ENCODE results near the gene BOC. TPM values are rescaled to one million over a fixed set of nuclear protein-coding genes. Genes with fewer than 3 reads are reported as not detected.

BOC gene
- total and polyA plus RNA-seq, 2 donors from 2014 or later = 6.1 to 22.2 TPM

DNA sequence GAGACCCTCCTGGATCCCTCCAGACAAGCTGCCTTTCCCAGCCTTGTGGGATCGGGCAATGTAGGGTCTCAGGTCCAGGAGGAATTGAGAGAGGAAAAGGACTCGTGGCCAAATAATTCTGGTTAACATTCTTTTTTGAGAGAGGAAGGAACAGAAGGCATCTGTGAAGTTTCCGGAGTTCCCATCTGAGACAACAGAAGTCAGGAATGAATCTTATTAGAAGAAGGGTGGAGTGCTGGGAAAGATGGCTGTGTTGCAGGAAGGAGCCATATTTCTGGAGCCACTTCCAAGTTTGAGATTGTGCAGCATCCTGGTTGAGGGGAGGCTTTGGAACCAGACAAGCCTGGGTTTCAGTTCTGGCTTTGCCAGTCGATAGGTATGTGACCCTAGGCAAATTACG is 9.4 kb downstream of the BOC start:
- Histone ChIP-seq H3K4me3 (ENCODE audit: low read length in 3 of 3) (no peak overlapping the region), H3K27ac (ENCODE audit: low read depth in 2 of 2, low read length in 2 of 2) (no peak overlapping the region), H3K36me3 (ENCODE audit: control insufficient read depth in 2 of 3, insufficient read depth in 3 of 3, low read length in 3 of 3) (peaks cover 0 to 2% (median 0%) of the 10 kb centered on the region in 3 donors), H3K9me3 (ENCODE audit: control insufficient read depth in 2 of 3, insufficient read depth in 1 of 3, low read length in 3 of 3) (no peaks in the 10 kb centered on the region), H3K4me1 (ENCODE audit: control insufficient read depth in 2 of 3, insufficient read depth in 2 of 3, low read depth in 1 of 3, low read length in 3 of 3) (no peaks in the 10 kb centered on the region), H3K27me3 (ENCODE audit: control insufficient read depth, insufficient read depth, low read length) (no peaks in the 10 kb centered on the region), H3K9ac (ENCODE audit: low read length in 3 of 3) (no peak overlapping the region)
- no peak for TF ChIP-seq CTCF (IDR thresholded peaks at IDR 0.05; ENCODE audit: borderline replicate concordance, extremely low read depth, insufficient read depth)
- intact Hi-C loops (cut with DNase I) = no loop called here
- FAIRE-seq (no peak), DNase-seq (no peak)

DNA sequence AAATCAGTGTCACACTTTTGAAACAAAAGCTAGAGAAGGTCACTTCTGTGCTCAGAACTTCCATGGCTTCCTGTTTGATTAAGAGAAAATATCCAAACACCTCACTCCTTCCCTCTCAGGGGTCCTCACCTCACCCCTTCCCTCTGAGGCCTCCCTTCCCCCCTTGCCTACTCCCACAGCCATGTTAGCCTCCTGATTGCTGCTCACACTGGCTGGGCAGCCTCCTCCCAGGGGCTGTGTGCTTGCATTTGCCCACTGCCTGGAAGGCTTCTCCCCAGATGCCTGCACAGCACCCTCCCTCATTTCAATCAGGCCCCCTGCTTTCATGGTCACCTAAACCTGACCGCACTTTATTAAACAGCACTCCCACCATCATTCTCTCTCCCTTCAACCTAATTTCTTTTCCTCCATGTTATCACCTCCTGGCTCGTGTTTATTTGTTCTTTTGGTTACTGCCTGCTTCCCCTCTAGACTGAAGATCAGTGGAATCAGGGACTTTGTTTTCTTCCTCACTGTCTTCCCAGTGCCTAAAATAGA is 10.4 kb downstream of the BOC start:
- no peak for FAIRE-seq
- TF ChIP-seq CTCF (IDR thresholded peaks at IDR 0.05; ENCODE audit: borderline replicate concordance, extremely low read depth, insufficient read depth) = no peak
- intact Hi-C loops (cut with DNase I) = no loop called here
- no peaks in the 10 kb centered on the region for H3K4me1 ChIP-seq (ENCODE audit: control insufficient read depth in 2 of 3, insufficient read depth in 2 of 3, low read depth in 1 of 3, low read length in 3 of 3)
- no peak for DNase-seq
- H3K27me3 ChIP-seq (ENCODE audit: control insufficient read depth, insufficient read depth, low read length) = no peaks in the 10 kb centered on the region
- no peak overlapping the region for H3K4me3 ChIP-seq (ENCODE audit: low read length in 3 of 3)
- peak overlapping the region in 1 of 2 donors; percentile 32 for H3K27ac ChIP-seq (ENCODE audit: low read depth in 2 of 2, low read length in 2 of 2)
- H3K36me3 ChIP-seq (ENCODE audit: control insufficient read depth in 2 of 3, insufficient read depth in 3 of 3, low read length in 3 of 3) = peaks cover 0 to 2% (median 0%) of the 10 kb centered on the region in 3 donors
- no peaks in the 10 kb centered on the region for H3K9me3 ChIP-seq (ENCODE audit: control insufficient read depth in 2 of 3, insufficient read depth in 1 of 3, low read length in 3 of 3)
- H3K9ac ChIP-seq (ENCODE audit: low read length in 3 of 3) = no peak overlapping the region

GRCh38 chr3:113222451-113223086 is 11.2 kb downstream of the BOC start:
- intact Hi-C loops (cut with DNase I) = no loop called here
- DNase-seq (peak in 1 of 5 donors; percentile 55), FAIRE-seq (no peak)
- Histone ChIP-seq H3K9ac (ENCODE audit: low read length in 3 of 3) (no peak overlapping the region), H3K36me3 (ENCODE audit: control insufficient read depth in 2 of 3, insufficient read depth in 3 of 3, low read length in 3 of 3) (peaks cover 0 to 2% (median 0%) of the 10 kb centered on the region in 3 donors), H3K27me3 (ENCODE audit: control insufficient read depth, insufficient read depth, low read length) (no peaks in the 10 kb centered on the region), H3K4me1 (ENCODE audit: control insufficient read depth in 2 of 3, insufficient read depth in 2 of 3, low read depth in 1 of 3, low read length in 3 of 3) (no peaks in the 10 kb centered on the region), H3K9me3 (ENCODE audit: control insufficient read depth in 2 of 3, insufficient read depth in 1 of 3, low read length in 3 of 3) (no peaks in the 10 kb centered on the region), H3K27ac (ENCODE audit: low read depth in 2 of 2, low read length in 2 of 2) (peak overlapping the region in 1 of 2 donors; percentile 16), H3K4me3 (ENCODE audit: low read length in 3 of 3) (no peak overlapping the region)
- TF ChIP-seq CTCF (IDR thresholded peaks at IDR 0.05; ENCODE audit: borderline replicate concordance, extremely low read depth, insufficient read depth) = no peak

All from kidney (tissue), 14 donors.